ENCODE measurements around the gene TMEM165.

GRCh38 chr4:55348466-55348865, 47.3 kb upstream of the TMEM165 start:
- TF ChIP-seq CTCF (IDR thresholded peaks at IDR 0.05 in 8 of 11, conservative IDR thresholded peaks at IDR 0.05 in 3 of 11) (no peak), POLR2AphosphoS5 (IDR thresholded peaks at IDR 0.05) (no peak)

All from spleen (tissue), 7 donors.